SK-N-MC (cell line): ENCODE data around the gene TMEM222.

Experiments used
- EZH2 ChIP-seq: fragments of 200-600 bp; sonication (generic); IDR thresholded peaks from one replicate; pipeline ENCODE4 v1.6.1; 2017; ENCODE audit warnings: antibody characterized with exemption
- FOXP2 ChIP-seq: optimal IDR thresholded peaks from 2 replicates; pipeline ENCODE3; 2011; ENCODE audit warnings: mild to moderate bottlenecking, moderate library complexity; ENCODE audit not compliant: insufficient read depth; ENCODE audit errors: extremely low read length, control extremely low read depth
- POLR2AphosphoS5 ChIP-seq: IDR thresholded peaks from 2 replicates; pipeline ENCODE4 v1.6.1; 2012; ENCODE audit warnings: mild to moderate bottlenecking, low read depth, low read length, borderline replicate concordance

- TF ChIP-seq EZH2 (no peak), POLR2AphosphoS5 (no peak), FOXP2 (no peak)
Measured at GRCh38 chr1:27346357-27346756, 24.4 kb downstream of the TMEM222 start.
